ENCODE results near the gene CCDC178.

The CCDC178 gene

GRCh38 chr18:32909798-32910561 is 530.5 kb downstream of the CCDC178 start:
- no peak for DNase-seq

- DNase-seq: no peak
Measured at GRCh38 chr18:32908424-32908805, 532.1 kb downstream of the CCDC178 start.

- no peak for DNase-seq
Measured at GRCh38 chr18:32907648-32908423, 532.7 kb downstream of the CCDC178 start.

GRCh38 chr18:32907311-32907585 is 533.3 kb downstream of the CCDC178 start:
- no peak for DNase-seq

- no peak for DNase-seq
Measured at GRCh38 chr18:32906506-32907310, 533.8 kb downstream of the CCDC178 start.

GRCh38 chr18:32905651-32906050 is 534.9 kb downstream of the CCDC178 start:
- DNase-seq: no peak

- DNase-seq: no peak
Measured at GRCh38 chr18:32902568-32903330, 537.8 kb downstream of the CCDC178 start.

- no peak for DNase-seq
Measured at GRCh38 chr18:32899819-32900218, 540.7 kb downstream of the CCDC178 start.

- no peak for DNase-seq
Measured at GRCh38 chr18:32896776-32897547, 543.6 kb downstream of the CCDC178 start.

GRCh38 chr18:32893915-32894314 is 546.6 kb downstream of the CCDC178 start:
- no peak for DNase-seq

- no peak for DNase-seq
Measured at GRCh38 chr18:32891797-32892196, 548.7 kb downstream of the CCDC178 start.

- DNase-seq: no peak
Measured at GRCh38 chr18:32891130-32891529, 549.4 kb downstream of the CCDC178 start.

- DNase-seq: no peak
Measured at GRCh38 chr18:32889615-32890593, 550.6 kb downstream of the CCDC178 start.

- no peak for DNase-seq
Measured at GRCh38 chr18:32888306-32888705, 552.2 kb downstream of the CCDC178 start.
